Tibial nerve (tissue), 4 donors: ENCODE results near the gene AP3S2. TPM values are rescaled to one million over a fixed set of nuclear protein-coding genes. Genes with fewer than 3 reads are reported as not detected.
A peak's percentile ranks its signal among the peaks of the same experiment; 100 is the strongest.

ENCODE experiments used
- DNase-seq, 2 donors: peaks; one replicate each; pipeline ENCODE4 v3.0.0-alpha.2; 2019; ENCODE audit warnings: low spot score in 2 of 2
- H3K27ac ChIP-seq, 4 donors: fragments of 200-600 bp; sonication (generic) in 3 of 4; one replicate each; pipeline ENCODE4 v1.5.1; 2017 to 2019; ENCODE audit warnings: mild to moderate bottlenecking in 1 of 4
- H3K27me3 ChIP-seq, 2 donors: fragments of 200-600 bp; sonication (generic) in 1 of 2; one replicate each; pipeline versions ENCODE4 v1.5.1 to v1.6.0; 2017 to 2019
- H3K36me3 ChIP-seq, 3 donors: fragments of 200-600 bp; sonication (generic); one replicate each; pipeline ENCODE4 v1.5.1; 2018 to 2019
- H3K4me1 ChIP-seq, 4 donors: fragments of 200-600 bp; sonication (generic) in 3 of 4; one replicate each; pipeline ENCODE4 v1.5.1; 2017 to 2019
- H3K4me3 ChIP-seq, 4 donors: fragments of 200-600 bp; sonication (generic) in 3 of 4; one replicate each; pipeline ENCODE4 v1.5.1; 2017 to 2019; ENCODE audit warnings: mild to moderate bottlenecking in 1 of 4, moderate library complexity in 1 of 4
- H3K9me3 ChIP-seq, 4 donors: fragments of 200-600 bp; sonication (generic) in 3 of 4; one replicate each; pipeline ENCODE4 v1.5.1; 2017 to 2019
- CTCF ChIP-seq, 5 experiments: fragments of 200-600 bp in 3 of 5; fragments of 450-650 bp in 2 of 5; sonication (generic) in 3 of 5; IDR thresholded peaks; one replicate each; pipeline ENCODE4 v1.5.1; 2016 to 2019; ENCODE audit warnings: antibody characterized with exemption in 5 of 5, mild to moderate bottlenecking in 3 of 5, moderate library complexity in 2 of 5
- EP300 ChIP-seq, 2 donors: sonication (generic); formaldehyde crosslinking; IDR thresholded peaks; one replicate each; pipeline ENCODE4 v1.6.1; 2017; ENCODE audit warnings: antibody characterized with exemption in 2 of 2, mild to moderate bottlenecking in 1 of 2
- POLR2A ChIP-seq, 2 donors: fragments of 450-650 bp; IDR thresholded peaks; one replicate each; pipeline ENCODE4 v1.6.1; 2017; ENCODE audit warnings: antibody characterized with exemption in 2 of 2, mild to moderate bottlenecking in 2 of 2, moderate library complexity in 2 of 2
- WGBS, 2 donors: methylation state at CpG; one replicate each; pipeline ENCODE4 v1.1.5; 2018; 5-methylcytosine and 5-hydroxymethylcytosine counted together
- total RNA-seq, 4 donors: library from RNA; depleted of rRNA; stranded (reverse); fragments of >200 nt; gene quantifications; one replicate each; pipeline ENCODE4 v1.1.0, GENCODE V29; 2016

The AP3S2 gene
- total RNA-seq, 4 donors from 2014 or later: 49.2 to 61.4 (median 52.2) TPM

GRCh38 chr15:89825271-89825940, 68.4 kb downstream of the AP3S2 start:
- WGBS, 2 donors: 74 to 79% methylated on average over 10 of the region's 10 CpGs
- no peak overlapping the region for H3K27ac ChIP-seq
- DNase-seq: no peak
- no peak overlapping the region for H3K4me3 ChIP-seq
- H3K4me1 ChIP-seq: peaks cover 0 to 40% (median 23%) of the 10 kb centered on the region in 4 donors
- H3K9me3 ChIP-seq: no peaks in the 10 kb centered on the region
- TF ChIP-seq EP300 (IDR thresholded peaks at IDR 0.05) (no peak), POLR2A (IDR thresholded peaks at IDR 0.05) (no peak), CTCF (IDR thresholded peaks at IDR 0.05) (no peak)
- no peaks in the 10 kb centered on the region for H3K36me3 ChIP-seq
- H3K27me3 ChIP-seq: peaks cover 0 to 6% of the 10 kb centered on the region in 2 donors

- peaks cover 0 to 9% of the 10 kb centered on the region in 2 donors for H3K27me3 ChIP-seq
- DNase-seq: no peak
- 68 to 79% methylated on average over 2 to 5 of the region's 7 CpGs for WGBS, 2 donors
- peaks cover 0 to 39% (median 23%) of the 10 kb centered on the region in 4 donors for H3K4me1 ChIP-seq
- no peaks in the 10 kb centered on the region for H3K36me3 ChIP-seq
- H3K27ac ChIP-seq: no peak overlapping the region
- H3K4me3 ChIP-seq: no peak overlapping the region
- H3K9me3 ChIP-seq: no peaks in the 10 kb centered on the region
- no peak for TF ChIP-seq EP300 (IDR thresholded peaks at IDR 0.05)
These were observed 69.3 kb downstream of the AP3S2 start for GRCh38 chr15:89824607-89824867.

GRCh38 chr15:89823836-89824606, 69.8 kb downstream of the AP3S2 start:
- H3K4me3 ChIP-seq: no peak overlapping the region
- no peak for TF ChIP-seq POLR2A (IDR thresholded peaks at IDR 0.05)
- TF ChIP-seq EP300 (IDR thresholded peaks at IDR 0.05): no peak
- no peak for TF ChIP-seq CTCF (IDR thresholded peaks at IDR 0.05)
- H3K27ac ChIP-seq: peak overlapping the region in 1 of 4 donors; percentile 50
- whole genome bisulfite sequencing, 2 donors: 80 to 85% methylated on average over 16 of the region's 16 CpGs
- H3K36me3 ChIP-seq: no peaks in the 10 kb centered on the region
- no peak for DNase-seq
- H3K9me3 ChIP-seq: no peaks in the 10 kb centered on the region
- peaks cover 0 to 14% of the 10 kb centered on the region in 2 donors for H3K27me3 ChIP-seq
- peaks cover 0 to 34% (median 18%) of the 10 kb centered on the region in 4 donors for H3K4me1 ChIP-seq

GRCh38 chr15:89822951-89823711, 70.7 kb downstream of the AP3S2 start:
- WGBS, 2 donors: 63% methylated on average over 7 of the region's 7 CpGs
- Histone ChIP-seq H3K36me3 (no peaks in the 10 kb centered on the region), H3K4me1 (peaks cover 0 to 25% (median 11%) of the 10 kb centered on the region in 4 donors), H3K9me3 (no peaks in the 10 kb centered on the region), H3K4me3 (no peak overlapping the region), H3K27ac (peak overlapping the region in 2 of 4 donors; percentile 50), H3K27me3 (peaks cover 0 to 19% of the 10 kb centered on the region in 2 donors)
- TF ChIP-seq POLR2A (IDR thresholded peaks at IDR 0.05) (no peak), CTCF (IDR thresholded peaks at IDR 0.05) (no peak), EP300 (IDR thresholded peaks at IDR 0.05) (no peak)
- no peak for DNase-seq

DNA sequence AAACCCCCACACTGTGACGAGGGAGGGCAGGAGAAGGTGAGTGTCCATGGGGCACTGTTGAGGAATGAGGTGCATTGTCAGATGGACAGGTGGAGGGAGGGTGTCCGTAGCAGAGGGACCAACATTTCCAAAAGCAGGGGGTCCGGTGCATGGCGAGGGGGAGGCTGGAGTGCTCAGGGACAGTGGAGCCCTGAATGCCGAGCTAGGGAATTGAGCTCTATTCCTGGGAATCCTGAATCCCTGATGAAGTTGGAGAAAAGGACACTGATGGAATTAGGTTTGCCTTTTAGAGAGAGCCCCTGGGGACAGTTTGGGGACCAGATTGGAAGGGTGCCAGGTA, 71.2 kb downstream of the AP3S2 start:
- Histone ChIP-seq H3K4me1 (peaks cover 0 to 20% (median 5%) of the 10 kb centered on the region in 4 donors), H3K9me3 (no peaks in the 10 kb centered on the region), H3K4me3 (no peak overlapping the region), H3K27me3 (peaks cover 0 to 19% of the 10 kb centered on the region in 2 donors), H3K36me3 (no peaks in the 10 kb centered on the region), H3K27ac (peak overlapping the region in 1 of 4 donors; percentile 50)
- DNase-seq: no peak
- TF ChIP-seq POLR2A (IDR thresholded peaks at IDR 0.05) (no peak), EP300 (IDR thresholded peaks at IDR 0.05) (no peak), CTCF (IDR thresholded peaks at IDR 0.05) (no peak)
- WGBS, 2 donors: 79 to 81% methylated on average over 5 of the region's 5 CpGs
